CD1c-positive myeloid dendritic cell (primary cell): Measurements from ENCODE around the gene EFNA4.
A peak's percentile ranks its signal among the peaks of the same experiment; 100 is the strongest.
"Not testable (repeated sequence)": the region's sequence is repeated elsewhere in the genome, so short reads cannot be mapped to it uniquely, and the experiment has no call there.

ENCODE experiments used
- DNase-seq: peaks from one replicate; pipeline ENCODE4 v3.0.0-alpha.2; 2016; ENCODE audit errors: extremely low spot score

EFNA4 gene

GRCh38 chr1:155086856-155087535, 23.5 kb downstream of the EFNA4 start:
- DNase-seq: no peak

DNA sequence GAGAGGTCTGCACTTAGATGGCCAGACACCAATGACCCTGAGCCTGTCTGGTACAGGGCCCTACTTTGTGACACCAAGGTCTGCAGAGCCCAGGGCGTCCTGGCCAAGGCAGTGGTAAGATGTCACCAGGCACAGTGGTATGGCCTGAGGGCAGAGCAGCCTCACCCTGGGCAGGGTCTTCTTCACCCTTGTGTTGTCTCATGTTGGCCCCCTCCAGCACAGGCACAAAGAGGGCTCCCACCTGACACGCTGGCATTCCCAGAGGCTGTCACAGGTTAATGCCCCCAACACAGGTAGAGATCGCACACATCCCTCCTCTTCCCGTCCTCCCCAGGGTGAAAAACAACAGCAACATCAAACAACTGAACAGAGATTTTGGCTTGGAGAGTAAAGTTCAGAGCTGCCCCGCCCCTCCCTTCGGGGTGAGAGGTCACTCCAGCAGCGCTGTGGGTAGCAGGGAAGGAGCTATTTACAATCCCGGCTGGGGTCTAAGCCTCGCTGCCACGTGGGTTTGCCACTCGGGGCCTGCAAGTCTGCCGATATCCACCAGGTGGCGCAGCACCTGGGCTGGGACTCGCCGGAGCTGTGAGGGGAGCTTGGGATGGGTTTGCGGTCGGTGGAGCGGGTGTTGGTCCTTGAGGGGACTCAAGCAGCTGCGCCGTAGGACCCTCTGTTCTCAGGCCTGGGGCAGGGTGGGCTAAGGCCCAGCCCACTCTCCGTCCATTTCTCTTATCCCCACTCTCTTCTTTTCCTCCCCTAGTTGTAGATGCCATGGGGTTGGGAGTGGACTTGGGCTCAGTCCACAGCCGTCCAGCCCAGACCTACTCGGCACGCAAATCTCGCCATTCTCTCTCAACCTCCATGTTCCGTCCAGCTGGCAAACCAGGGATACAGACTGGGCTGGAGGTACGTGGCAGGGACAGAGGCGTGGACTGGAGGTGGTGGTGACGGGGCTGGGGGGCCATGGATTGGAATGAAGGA, 27.8 kb downstream of the EFNA4 start:
- peak; percentile 88 for DNase-seq

GRCh38 chr1:155092131-155092530, 28.6 kb downstream of the EFNA4 start:
- no peak for DNase-seq

- DNase-seq: no peak
Observed at GRCh38 chr1:155092641-155093040, 29.1 kb downstream of the EFNA4 start.

DNA sequence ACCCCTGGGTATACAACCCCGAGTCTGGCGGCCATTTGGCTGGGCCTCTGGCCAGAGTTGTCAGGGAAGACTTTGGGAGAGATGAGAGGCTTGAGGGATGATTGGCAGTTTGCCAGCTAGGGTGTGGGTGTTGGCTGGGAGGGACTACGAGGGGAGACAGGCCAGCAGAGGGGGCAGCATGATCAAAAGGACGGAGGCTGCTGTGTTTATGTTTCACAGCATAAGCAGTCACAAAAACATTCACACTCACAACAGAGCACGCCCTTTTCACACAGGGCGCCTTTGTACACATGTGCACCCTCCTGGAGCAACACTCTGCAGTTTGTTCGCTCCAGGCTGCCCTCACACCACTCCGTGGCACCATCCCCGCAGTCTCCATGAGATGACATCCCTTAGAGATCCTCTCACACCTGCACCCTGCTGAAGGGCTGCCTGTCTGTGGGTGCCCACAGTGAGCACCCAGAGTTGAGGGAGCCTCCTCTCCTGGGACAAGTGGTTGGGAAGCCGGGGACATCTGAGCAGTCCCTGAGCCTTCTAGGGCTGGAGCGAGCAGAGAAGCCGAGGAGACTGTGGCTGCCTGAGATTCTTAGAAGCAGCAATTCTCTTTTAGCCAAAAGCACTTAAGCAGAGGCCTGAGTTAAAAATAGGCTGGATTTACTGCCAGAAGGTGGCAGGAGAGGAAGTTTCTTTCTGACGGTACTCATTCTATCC, 30.5 kb downstream of the EFNA4 start:
- DNase-seq: peak; percentile 59

- no peak for DNase-seq
Observed at GRCh38 chr1:155094622-155094948, 31.0 kb downstream of the EFNA4 start.

GRCh38 chr1:155099331-155099730, 35.8 kb downstream of the EFNA4 start:
- no peak for DNase-seq

DNA sequence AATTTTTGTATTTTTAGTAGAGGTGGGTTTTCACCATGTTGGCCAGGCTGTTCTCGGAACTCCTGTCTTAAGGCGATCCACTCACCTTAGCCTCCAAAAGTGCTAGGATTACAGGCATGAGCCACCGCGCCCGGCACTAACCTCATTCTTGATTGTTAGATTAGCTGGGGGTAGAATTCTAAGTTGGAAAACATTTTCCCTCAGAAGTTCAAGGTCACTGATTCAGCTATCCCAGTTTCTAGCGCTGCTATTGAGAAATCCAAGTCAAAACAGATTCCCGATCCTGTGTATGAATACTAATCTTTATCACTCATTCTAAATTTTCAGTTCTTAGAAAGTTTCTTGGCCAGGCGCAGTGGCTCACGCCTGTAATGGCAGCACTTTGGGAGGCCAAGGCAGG, 39.8 kb downstream of the EFNA4 start:
- no peak for DNase-seq

DNA sequence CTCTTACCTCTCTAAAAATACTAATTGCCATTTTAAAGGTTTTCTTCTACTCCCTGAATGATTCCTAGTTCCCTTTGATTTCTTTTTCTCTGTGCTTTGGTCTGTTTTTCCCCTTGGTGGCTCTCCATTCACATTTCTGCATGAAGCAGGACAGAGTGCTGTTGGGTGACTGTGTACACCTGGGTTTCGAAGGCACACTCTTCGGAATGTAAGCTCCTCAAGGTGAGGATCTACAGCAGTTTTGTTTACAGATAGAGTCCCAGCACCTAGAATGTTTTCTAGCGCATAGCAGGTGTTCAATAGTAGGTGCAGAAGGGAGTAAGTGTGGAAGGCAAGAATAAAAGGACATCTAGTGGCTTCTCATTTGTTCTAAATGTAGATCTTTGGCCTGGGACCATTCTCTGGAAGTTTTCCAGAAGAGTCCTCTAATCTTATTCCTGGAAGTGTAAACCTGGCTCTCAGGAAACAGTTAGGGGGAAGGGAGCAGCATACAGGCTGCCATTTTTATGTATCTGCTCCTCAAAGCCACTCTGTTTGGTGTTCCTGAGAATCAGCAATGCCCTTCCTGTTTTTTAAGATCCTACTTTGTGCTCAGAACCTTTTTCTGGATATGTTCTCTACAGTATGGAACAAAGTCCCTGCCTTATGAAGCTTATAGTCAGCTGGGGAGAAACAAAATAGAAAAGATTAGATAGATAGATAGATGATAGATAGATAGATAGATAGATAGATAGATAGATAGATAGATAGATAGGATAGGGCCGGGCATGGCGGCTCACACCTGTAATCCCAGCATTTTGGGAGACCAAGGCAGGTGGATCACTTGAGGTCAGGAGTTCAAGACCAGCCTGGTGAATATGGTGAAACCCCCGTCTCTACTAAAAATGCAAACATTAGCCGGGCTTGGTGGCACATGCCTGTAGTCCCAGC, 41.3 kb downstream of the EFNA4 start:
- DNase-seq: no peak

GRCh38 chr1:155105604-155106011, 42.1 kb downstream of the EFNA4 start:
- no peak for DNase-seq

GRCh38 chr1:155106862-155107261, 43.3 kb downstream of the EFNA4 start:
- DNase-seq: no peak

GRCh38 chr1:155107309-155108264, 44.0 kb downstream of the EFNA4 start:
- no peak for DNase-seq

GRCh38 chr1:155108296-155108695, 44.8 kb downstream of the EFNA4 start:
- DNase-seq: no peak

GRCh38 chr1:155110381-155110780, 46.8 kb downstream of the EFNA4 start:
- no peak for DNase-seq

GRCh38 chr1:155110826-155111225, 47.3 kb downstream of the EFNA4 start:
- DNase-seq: no peak

GRCh38 chr1:155113450-155113980, 50.0 kb downstream of the EFNA4 start:
- DNase-seq: no peak

DNA sequence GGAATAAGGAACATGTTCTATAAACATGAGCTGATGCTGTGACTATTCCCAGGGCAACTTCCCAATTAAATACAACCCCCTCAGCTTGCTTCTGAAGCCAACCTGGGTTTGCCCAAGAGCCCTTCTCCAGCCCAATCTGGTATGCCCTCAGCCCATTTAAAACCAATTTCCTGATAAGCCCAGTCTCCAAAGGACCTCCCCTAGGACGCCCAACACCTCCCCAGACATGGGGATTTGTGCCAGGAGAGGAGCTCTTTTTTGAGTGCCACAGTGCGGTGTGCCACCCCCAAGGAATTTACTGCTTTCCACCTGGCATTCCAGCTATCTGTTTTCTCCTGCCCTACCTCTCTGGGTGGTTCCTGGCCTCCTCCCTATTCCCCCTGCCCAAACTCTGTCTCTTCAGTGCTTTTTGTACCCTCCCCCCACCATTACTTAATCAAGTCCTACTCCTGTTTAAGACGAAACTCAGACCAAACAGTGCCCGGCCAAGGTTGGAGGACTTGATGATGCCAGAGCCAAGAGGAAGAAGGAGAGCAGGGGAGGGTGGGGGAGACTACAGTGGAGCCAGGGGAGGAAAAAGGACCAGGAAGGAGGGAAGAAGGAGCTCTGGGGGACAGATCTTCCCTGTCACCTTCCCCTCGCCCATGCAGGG, 52.7 kb downstream of the EFNA4 start:
- DNase-seq: no peak

GRCh38 chr1:155117610-155118009, 54.1 kb downstream of the EFNA4 start:
- DNase-seq: no peak

GRCh38 chr1:155118090-155118489, 54.5 kb downstream of the EFNA4 start:
- DNase-seq: not testable (repeated sequence)
